Epithelial cell of proximal tubule (primary cell): ENCODE data around the gene MAP2K4. TPM values are rescaled to one million over a fixed set of nuclear protein-coding genes. Genes with fewer than 3 reads are reported as not detected.

Experiments
- DNase-seq: peaks from one replicate; pipeline ENCODE4 v3.0.0-alpha.2; 2011; ENCODE audit warnings: low read depth
- H3K4me3 ChIP-seq: 2 replicates; pipeline ENCODE4 v1.5.1; 2011; ENCODE audit warnings: low read depth, mild to moderate bottlenecking, low read length
- CTCF ChIP-seq: conservative IDR thresholded peaks from 2 replicates; pipeline ENCODE4 v1.5.1; 2012; ENCODE audit warnings: low read depth, mild to moderate bottlenecking, low read length
- total RNA-seq: library from RNA; depleted of rRNA; stranded (reverse); fragments of >200 nt; gene quantifications from 2 replicates; pipeline ENCODE4 v1.2.3, GENCODE V29; 2015

Gene MAP2K4
- total RNA-seq, 1 donor from 2014 or later, result 23.0 TPM

DNA sequence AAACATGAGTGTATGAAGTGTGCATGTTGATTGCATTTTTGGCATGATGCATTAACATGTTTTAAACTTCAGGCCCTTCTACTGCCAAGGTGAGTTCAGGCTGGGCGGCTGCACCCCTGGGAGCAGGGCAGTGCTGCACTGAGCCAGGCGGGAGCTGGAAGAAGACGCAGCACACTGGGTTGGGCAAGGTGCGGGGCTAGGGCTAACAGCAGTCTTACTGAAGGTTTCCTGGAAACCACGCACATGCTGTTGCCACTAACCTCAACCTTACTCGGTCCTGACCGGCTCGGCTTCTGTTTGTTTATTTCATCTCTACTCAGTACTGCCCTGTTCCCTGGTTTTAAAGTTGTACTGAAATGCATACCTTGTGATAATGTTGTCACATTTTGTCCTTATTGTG, 61.0 kb downstream of the MAP2K4 start:
- H3K4me3 ChIP-seq, result no peak overlapping the region
- TF ChIP-seq CTCF, result no peak
- DNase-seq, result no peak

DNA sequence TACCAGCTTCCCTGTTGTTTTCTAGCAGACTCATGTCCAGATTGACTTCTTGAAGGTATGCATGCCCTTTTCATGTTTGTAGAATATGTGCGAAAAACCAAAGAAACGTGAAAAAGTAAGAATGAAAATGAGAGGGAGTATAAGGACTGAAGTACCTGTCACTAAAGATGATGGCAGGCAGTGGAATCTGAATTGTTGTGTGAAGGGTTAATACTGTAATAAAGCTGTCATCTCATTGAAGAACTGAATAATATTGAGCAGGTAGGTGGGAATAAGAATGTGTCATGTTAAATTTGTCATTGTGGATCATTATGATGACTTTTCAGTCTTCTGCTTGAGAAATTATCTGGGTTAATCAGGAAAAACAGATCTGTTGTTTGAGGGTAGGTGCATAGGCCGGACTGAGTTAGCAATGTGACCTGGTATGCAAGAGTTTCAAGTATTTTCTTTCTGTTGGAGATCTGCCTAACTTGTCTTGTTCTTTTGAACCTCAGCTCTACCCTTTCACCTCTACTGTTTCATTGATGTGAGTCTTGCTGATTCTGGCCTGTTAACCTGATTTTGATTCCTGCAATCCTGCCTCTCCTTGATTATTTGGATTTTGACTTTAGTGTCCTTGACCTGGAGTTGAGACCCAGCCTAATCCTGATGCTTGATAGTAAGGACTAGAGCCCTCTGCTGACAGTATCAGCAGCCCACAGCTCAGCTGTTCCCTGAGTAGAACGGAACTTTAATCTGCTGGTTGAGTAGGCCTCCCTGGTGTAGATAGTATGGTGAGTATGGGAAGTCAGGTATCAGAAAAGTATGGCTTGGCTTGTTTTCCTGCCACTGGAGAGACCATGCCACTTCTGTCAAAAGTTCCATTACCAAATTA, 64.6 kb downstream of the MAP2K4 start:
- DNase-seq, result no peak
- TF ChIP-seq CTCF, result peak; percentile 24
- no peak overlapping the region for H3K4me3 ChIP-seq

DNA sequence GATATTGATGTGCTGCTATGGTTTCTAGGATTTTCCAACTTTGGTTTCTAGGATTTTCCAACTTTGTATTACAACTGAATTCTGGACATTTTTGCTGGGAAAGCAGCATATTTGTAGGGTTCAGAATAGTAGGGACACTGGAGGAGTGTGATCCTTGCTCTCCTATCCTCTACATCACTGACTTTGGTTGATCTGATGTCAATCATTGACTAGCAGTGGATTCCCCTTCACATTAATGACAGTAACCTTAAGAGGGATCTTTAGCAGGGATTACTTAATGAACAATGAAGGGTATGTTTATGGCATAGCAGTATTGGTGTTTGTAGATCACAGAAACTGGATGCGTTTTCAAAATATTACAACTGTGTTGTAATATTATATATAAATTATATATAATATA, 67.4 kb downstream of the MAP2K4 start:
- DNase-seq, result no peak
- no peak for TF ChIP-seq CTCF
- H3K4me3 ChIP-seq, result no peak overlapping the region

- TF ChIP-seq CTCF, result no peak
- H3K4me3 ChIP-seq, result no peak overlapping the region
- no peak for DNase-seq
These were observed 69.2 kb downstream of the MAP2K4 start for GRCh38 chr17:12089809-12090384.

DNA sequence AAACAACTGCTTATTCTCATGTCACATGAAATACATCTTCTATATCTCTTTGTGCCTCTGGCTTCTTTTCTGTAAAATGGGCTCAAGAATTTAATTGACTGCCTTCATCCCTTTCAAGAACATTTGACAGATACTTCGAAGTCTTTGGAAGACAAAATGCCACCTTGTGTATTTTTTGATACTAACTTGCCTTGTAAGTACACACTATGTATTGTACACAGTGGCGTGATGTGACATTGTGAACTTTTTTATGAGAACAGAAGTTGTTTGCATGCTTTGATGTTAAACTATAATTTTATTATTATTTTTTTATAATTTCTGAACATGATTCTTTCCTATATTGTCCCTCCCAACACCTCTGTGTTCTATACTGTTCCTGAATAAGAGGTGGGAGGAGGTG, 73.7 kb downstream of the MAP2K4 start:
- no peak for DNase-seq
- no peak for TF ChIP-seq CTCF
- no peak overlapping the region for H3K4me3 ChIP-seq

GRCh38 chr17:12095522-12095921, 74.8 kb downstream of the MAP2K4 start:
- no peak for TF ChIP-seq CTCF
- no peak overlapping the region for H3K4me3 ChIP-seq
- no peak for DNase-seq

GRCh38 chr17:12097326-12097725, 76.6 kb downstream of the MAP2K4 start:
- no peak overlapping the region for H3K4me3 ChIP-seq
- DNase-seq, result no peak
- TF ChIP-seq CTCF, result no peak
